A673 (cell line): ENCODE data around the gene CDCA4. TPM values are rescaled to one million over a fixed set of nuclear protein-coding genes. Genes with fewer than 3 reads are reported as not detected.

Source experiments
- BruUV-seq: library from RNA; stranded (reverse); fragments of 400-500 nt; replicated peaks from 2 replicates; lab custom pipeline; 2021; lab: Mats Ljungman, UMichigan
- CTCF ChIA-PET: fragments of 300-600 bp; sonication (Branson Sonifier 250); formaldehyde crosslinking; loops from one replicate; lab custom pipeline; 2022; ENCODE audit warnings: antibody characterized with exemption; lab: Charles Lee
- POLR2A ChIA-PET: fragments of 300-600 bp; sonication (Branson Sonifier 250); formaldehyde crosslinking; loops from one replicate; lab custom pipeline; 2022; ENCODE audit warnings: antibody characterized with exemption; ENCODE audit not compliant: low non-redundant PET; lab: Charles Lee
- DNase-seq: peaks from one replicate; pipeline ENCODE4 v3.0.0-alpha.2; 2015; ENCODE audit warnings: low spot score
- H3K27ac ChIP-seq: fragments of 200-600 bp; sonication (generic); 2 replicates; pipeline ENCODE4 v1.5.1; 2016; ENCODE audit warnings: mixed run types, low read depth, mild to moderate bottlenecking, mixed read lengths, antibody characterized with exemption, low read length; ENCODE audit not compliant: poor library complexity, severe bottlenecking
- H3K27me3 ChIP-seq: fragments of 200-600 bp; sonication (generic); replicated peaks from 2 replicates; pipeline ENCODE4 v1.6.1; 2017; ENCODE audit warnings: mixed run types, low read depth, mild to moderate bottlenecking, mixed read lengths, antibody characterized with exemption, low read length; ENCODE audit not compliant: insufficient read depth, poor library complexity
- H3K36me3 ChIP-seq: fragments of 200-600 bp; sonication (generic); 2 replicates; pipeline ENCODE4 v1.6.1; 2016; ENCODE audit warnings: mixed run types, mild to moderate bottlenecking, mixed read lengths, antibody characterized with exemption, low read length; ENCODE audit not compliant: insufficient read depth, poor library complexity, severe bottlenecking
- H3K4me1 ChIP-seq: fragments of 200-600 bp; sonication (generic); 2 replicates; pipeline ENCODE4 v1.6.1; 2017; ENCODE audit warnings: mixed run types, mild to moderate bottlenecking, mixed read lengths, antibody characterized with exemption, low read length; ENCODE audit not compliant: insufficient read depth, poor library complexity, severe bottlenecking
- H3K4me3 ChIP-seq: fragments of 200-600 bp; sonication (generic); 2 replicates; pipeline ENCODE4 v1.5.1; 2016; ENCODE audit warnings: low read depth, mixed run types, mild to moderate bottlenecking, mixed read lengths, low read length; ENCODE audit not compliant: poor library complexity, severe bottlenecking
- H3K9me3 ChIP-seq: fragments of 200-600 bp; sonication (generic); 2 replicates; pipeline ENCODE4 v1.6.1; 2016; ENCODE audit warnings: mixed run types, low read depth, mild to moderate bottlenecking, mixed read lengths, antibody characterized with exemption, low read length; ENCODE audit not compliant: poor library complexity, severe bottlenecking
- EZH2 ChIP-seq: fragments of 200-600 bp; sonication (generic); IDR thresholded peaks from 2 replicates; pipeline ENCODE4 v1.6.1; 2017; ENCODE audit warnings: borderline replicate concordance, low read depth, mild to moderate bottlenecking, mixed read lengths, antibody characterized with exemption, low read length; ENCODE audit not compliant: poor library complexity, severe bottlenecking
- intact Hi-C: fragments of 100-400 bp; cut with micrococcal nuclease; formaldehyde crosslinking; loops from one replicate; pipeline ENCODE4 v1.10.0; 2022; ENCODE audit not compliant: unreplicated experiment
- total RNA-seq: library from RNA; stranded (reverse); gene quantifications from 2 replicates; pipeline ENCODE4 v1.2.3, GENCODE V29; 2021
- TF ChIP-seq, protein P1 (sequence below): fragments of 300-800, 200-600 bp; sonication (generic); conservative IDR thresholded peaks from 2 replicates; pipeline ENCODE4 v1.5.1; 2017; ENCODE audit warnings: low read depth, mild to moderate bottlenecking, antibody characterized with exemption, low read length, moderate library complexity, mixed read lengths

CDCA4 gene
- total RNA-seq, 1 experiment from 2014 or later = 49.7 TPM

GRCh38 chr14:104993808-104994591 lies 26.9 kb downstream of the CDCA4 start:
- H3K27me3 ChIP-seq = no peaks in the 10 kb centered on the region
- H3K9me3 ChIP-seq = no peaks in the 10 kb centered on the region
- intact Hi-C loops = no loop called here
- no TSS peak for BruUV-seq
- H3K36me3 ChIP-seq = peaks cover 3% of the 10 kb centered on the region
- H3K4me1 ChIP-seq = no peaks in the 10 kb centered on the region
- DNase-seq = no peak
- H3K4me3 ChIP-seq = no peak overlapping the region
- no peak overlapping the region for H3K27ac ChIP-seq
- ChIA-PET CTCF (no interaction called here), POLR2A (no interaction called here)
- TF ChIP-seq, protein P1, sequence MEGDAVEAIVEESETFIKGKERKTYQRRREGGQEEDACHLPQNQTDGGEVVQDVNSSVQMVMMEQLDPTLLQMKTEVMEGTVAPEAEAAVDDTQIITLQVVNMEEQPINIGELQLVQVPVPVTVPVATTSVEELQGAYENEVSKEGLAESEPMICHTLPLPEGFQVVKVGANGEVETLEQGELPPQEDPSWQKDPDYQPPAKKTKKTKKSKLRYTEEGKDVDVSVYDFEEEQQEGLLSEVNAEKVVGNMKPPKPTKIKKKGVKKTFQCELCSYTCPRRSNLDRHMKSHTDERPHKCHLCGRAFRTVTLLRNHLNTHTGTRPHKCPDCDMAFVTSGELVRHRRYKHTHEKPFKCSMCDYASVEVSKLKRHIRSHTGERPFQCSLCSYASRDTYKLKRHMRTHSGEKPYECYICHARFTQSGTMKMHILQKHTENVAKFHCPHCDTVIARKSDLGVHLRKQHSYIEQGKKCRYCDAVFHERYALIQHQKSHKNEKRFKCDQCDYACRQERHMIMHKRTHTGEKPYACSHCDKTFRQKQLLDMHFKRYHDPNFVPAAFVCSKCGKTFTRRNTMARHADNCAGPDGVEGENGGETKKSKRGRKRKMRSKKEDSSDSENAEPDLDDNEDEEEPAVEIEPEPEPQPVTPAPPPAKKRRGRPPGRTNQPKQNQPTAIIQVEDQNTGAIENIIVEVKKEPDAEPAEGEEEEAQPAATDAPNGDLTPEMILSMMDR = no peak
- TF ChIP-seq EZH2 = no peak

- H3K9me3 ChIP-seq = no peaks in the 10 kb centered on the region
- no peak for TF ChIP-seq EZH2
- TF ChIP-seq, protein P1 = no peak
- intact Hi-C loops = no loop called here
- no peak overlapping the region for H3K27ac ChIP-seq
- peaks cover 3% of the 10 kb centered on the region for H3K36me3 ChIP-seq
- H3K4me1 ChIP-seq = no peaks in the 10 kb centered on the region
- DNase-seq = no peak
- POLR2A ChIA-PET = no interaction called here
- CTCF ChIA-PET = no interaction called here
- H3K27me3 ChIP-seq = no peaks in the 10 kb centered on the region
- H3K4me3 ChIP-seq = no peak overlapping the region
- no TSS peak for BruUV-seq
Observed at GRCh38 chr14:104993306-104993705, 27.6 kb downstream of the CDCA4 start.

DNA sequence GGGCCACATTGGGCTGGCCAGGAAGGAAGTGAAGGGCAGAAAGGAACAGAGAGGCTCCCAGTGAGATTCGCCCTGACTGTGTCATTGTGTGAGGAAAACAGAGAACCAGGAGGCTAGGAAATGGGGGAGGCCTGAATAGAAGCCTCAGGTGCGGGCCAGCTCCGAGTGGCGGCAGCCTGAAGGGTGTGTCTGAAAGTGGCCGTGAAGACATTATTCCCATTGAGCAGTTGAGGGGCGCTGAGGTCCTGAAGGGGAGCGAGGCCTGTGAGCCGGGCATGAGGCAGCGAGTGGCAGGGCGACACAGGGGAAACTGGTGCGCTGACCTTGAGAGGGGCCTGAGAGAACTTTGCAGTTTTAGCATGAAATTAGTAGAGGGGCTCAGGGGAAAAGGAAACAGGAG lies 28.4 kb downstream of the CDCA4 start:
- Histone ChIP-seq H3K27me3 (no peaks in the 10 kb centered on the region), H3K27ac (no peak overlapping the region), H3K4me1 (no peaks in the 10 kb centered on the region), H3K36me3 (peaks cover 3% of the 10 kb centered on the region), H3K4me3 (no peak overlapping the region), H3K9me3 (no peaks in the 10 kb centered on the region)
- BruUV-seq = no TSS peak
- intact Hi-C loops = no loop called here
- CTCF ChIA-PET = no interaction called here
- TF ChIP-seq, protein P1 = no peak
- TF ChIP-seq EZH2 = no peak
- POLR2A ChIA-PET = no interaction called here
- no peak for DNase-seq
